SU-DHL-6 (cell line): ENCODE results near the gene SCN4A.

Source experiments
- EZH2phosphoT487 ChIP-seq: fragments of 200-600 bp; sonication (generic), shearing (Covaris generic); conservative IDR thresholded peaks from 2 replicates; pipeline ENCODE4 v1.6.1; 2018; ENCODE audit warnings: mild to moderate bottlenecking, antibody characterized with exemption, low read length, moderate library complexity, mixed read lengths
- TF ChIP-seq, protein P1 (sequence below): fragments of 200-600 bp; sonication (generic); IDR thresholded peaks from one replicate; pipeline ENCODE4 v1.5.1; 2017; ENCODE audit warnings: antibody characterized with exemption, mild to moderate bottlenecking, low read length, moderate library complexity; ENCODE audit not compliant: insufficient read depth, poor library complexity, severe bottlenecking

DNA sequence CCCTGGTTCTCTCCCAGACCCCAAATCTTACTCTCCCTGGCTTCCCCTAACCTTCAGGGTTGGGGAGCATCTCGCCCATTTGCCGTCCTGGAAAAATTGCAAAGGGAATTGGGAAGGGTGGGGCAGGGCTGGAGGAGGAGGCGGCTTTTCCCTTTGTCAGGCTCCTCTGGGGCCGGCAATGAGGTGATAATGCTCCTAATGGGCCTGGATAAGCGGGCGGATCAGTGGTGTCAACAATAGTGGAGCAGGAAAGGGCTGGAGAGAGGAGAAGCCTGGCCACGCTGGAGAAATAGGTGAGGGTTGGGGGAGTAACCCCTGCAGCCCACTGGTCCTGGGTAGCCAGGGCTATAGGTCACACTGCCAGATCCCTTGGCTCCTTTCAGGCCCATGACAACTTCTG is 12.3 kb downstream of the SCN4A start:
- TF ChIP-seq, protein P1, sequence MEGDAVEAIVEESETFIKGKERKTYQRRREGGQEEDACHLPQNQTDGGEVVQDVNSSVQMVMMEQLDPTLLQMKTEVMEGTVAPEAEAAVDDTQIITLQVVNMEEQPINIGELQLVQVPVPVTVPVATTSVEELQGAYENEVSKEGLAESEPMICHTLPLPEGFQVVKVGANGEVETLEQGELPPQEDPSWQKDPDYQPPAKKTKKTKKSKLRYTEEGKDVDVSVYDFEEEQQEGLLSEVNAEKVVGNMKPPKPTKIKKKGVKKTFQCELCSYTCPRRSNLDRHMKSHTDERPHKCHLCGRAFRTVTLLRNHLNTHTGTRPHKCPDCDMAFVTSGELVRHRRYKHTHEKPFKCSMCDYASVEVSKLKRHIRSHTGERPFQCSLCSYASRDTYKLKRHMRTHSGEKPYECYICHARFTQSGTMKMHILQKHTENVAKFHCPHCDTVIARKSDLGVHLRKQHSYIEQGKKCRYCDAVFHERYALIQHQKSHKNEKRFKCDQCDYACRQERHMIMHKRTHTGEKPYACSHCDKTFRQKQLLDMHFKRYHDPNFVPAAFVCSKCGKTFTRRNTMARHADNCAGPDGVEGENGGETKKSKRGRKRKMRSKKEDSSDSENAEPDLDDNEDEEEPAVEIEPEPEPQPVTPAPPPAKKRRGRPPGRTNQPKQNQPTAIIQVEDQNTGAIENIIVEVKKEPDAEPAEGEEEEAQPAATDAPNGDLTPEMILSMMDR: no peak
- TF ChIP-seq EZH2phosphoT487: no peak
